ENCODE data around the gene AOPEP.
A peak's percentile ranks its signal among the peaks of the same experiment; 100 is the strongest.
"Not testable (repeated sequence)": the region's sequence is repeated elsewhere in the genome, so short reads cannot be mapped to it uniquely, and the experiment has no call there.

Gene AOPEP

DNA sequence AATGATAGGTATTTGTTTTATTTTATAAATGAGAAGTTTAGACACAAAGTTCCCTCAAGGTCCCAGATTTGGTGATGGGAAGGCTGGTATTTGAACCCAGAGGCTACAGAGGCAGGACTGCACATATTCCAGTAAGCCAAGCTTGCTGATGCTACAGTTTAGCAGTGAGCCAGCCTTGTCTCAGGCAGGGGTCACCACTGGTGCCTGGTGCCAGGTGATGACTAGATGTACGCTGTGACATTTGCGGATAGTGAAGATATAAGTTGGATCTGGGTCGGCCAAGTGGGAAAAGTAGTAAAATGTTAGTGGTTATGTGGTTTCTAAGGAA lies 143.9 kb downstream of the AOPEP start:
- TF ChIP-seq, protein P1, sequence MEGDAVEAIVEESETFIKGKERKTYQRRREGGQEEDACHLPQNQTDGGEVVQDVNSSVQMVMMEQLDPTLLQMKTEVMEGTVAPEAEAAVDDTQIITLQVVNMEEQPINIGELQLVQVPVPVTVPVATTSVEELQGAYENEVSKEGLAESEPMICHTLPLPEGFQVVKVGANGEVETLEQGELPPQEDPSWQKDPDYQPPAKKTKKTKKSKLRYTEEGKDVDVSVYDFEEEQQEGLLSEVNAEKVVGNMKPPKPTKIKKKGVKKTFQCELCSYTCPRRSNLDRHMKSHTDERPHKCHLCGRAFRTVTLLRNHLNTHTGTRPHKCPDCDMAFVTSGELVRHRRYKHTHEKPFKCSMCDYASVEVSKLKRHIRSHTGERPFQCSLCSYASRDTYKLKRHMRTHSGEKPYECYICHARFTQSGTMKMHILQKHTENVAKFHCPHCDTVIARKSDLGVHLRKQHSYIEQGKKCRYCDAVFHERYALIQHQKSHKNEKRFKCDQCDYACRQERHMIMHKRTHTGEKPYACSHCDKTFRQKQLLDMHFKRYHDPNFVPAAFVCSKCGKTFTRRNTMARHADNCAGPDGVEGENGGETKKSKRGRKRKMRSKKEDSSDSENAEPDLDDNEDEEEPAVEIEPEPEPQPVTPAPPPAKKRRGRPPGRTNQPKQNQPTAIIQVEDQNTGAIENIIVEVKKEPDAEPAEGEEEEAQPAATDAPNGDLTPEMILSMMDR (conservative IDR thresholded peaks at IDR 0.05), result no peak
- no peak overlapping the region for H3K27ac ChIP-seq

DNA sequence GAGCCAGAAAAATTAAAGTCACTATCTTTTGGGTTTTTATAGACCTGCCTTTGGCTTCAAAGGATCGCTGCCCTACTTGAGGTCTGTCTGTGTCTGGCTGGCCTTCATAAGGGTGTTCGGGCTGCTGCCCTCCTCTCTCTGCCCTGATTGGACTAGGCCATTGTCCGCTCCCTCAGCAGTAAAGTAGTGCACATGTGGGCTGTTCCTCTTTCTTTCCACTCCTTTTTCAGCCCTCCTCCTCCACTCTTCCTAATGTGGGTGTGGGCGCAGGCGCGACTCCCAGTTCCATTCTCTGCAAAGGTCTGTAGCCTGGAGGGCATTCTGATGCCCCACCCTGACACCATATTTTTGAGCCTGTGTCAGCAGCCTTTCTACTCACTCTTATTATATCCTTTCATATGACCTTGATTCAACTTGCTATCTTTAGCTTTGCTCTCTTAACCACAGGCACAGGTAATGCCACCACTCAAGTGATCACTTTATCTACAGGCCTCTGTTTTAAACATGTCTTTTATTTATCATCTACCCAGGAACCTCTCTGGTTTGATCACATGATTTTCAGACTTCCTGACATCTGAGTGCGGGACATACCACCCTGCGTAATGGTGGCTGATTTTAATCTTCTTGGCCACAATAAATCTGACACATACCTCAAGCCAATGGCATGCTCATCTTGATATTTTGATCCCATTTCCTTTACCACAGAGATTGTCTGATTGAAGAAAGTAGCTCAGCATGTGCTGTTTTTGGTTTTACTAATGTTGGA lies 144.5 kb downstream of the AOPEP start:
- no peak overlapping the region for H3K27ac ChIP-seq
- TF ChIP-seq, protein P1 (conservative IDR thresholded peaks at IDR 0.05), result no peak

DNA sequence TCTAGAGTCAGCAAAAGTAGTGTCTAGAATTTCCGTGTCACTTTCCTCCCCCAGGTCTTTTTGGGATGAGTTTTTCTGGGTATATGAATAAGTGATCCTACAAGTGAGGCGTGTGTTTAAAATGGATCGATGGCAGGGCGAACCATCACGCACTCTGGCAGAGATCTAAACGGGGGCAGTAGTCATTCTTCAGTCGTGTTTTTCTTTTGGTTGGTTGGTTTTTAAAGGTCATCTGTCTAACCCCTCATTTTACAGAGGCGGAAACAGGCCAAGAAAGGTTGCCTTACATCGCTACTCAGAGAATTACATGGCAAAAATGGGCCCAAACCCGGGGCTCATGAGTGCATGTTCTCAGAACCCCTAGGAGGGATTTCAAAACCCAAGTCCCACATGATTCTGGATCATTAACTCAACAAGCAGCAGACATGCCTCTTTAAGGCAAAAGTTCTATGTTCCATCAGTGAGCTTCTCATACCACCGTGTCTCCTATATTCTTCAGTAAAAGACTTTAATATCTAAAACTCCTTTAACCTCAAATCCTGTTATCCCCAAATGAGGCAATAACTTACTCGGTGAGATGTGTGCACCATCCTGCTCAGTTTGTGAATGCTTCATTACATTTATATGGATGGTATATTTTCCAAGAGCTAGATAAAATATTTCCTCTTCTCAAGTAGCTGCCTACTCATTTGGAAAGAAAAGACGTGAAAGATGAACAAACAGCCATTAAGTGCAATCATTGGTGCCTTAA lies 145.8 kb downstream of the AOPEP start:
- H3K27ac ChIP-seq, result 0 out of 2 replicates have a peak overlapping the region, but pooled peaks have one; percentile 22
- TF ChIP-seq, protein P1 (conservative IDR thresholded peaks at IDR 0.05), result no peak

DNA sequence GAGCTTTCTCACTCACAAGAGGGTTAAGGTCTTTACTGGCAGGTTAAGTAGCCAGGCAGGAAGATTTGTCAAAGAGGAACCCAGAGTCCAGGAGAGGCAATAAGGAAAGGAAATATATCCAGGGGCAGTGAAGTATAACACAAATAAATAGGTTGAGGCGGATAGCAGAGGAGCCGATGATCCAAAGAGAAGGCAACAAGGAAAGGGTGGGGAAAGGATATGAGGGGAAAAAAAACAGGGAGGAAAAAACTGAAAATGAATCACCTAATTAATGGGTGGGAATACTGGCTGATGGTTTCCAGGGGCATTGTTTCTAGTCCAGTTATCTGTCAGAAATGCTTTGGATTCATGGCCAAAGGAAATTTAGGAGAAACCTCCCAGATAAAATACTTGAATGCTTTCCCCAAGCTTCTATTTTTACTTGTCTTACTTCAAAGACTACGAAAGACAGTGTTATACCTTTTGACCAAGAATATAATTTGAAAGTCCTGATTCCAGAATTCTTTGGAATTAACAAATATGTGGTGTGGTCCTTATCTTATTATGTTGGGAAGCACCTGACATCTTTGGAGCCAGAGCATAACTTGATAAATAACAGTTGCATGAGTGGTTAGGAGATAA lies 146.5 kb downstream of the AOPEP start:
- 0 out of 2 replicates have a peak overlapping the region, but pooled peaks have one; percentile 22 for H3K27ac ChIP-seq

DNA sequence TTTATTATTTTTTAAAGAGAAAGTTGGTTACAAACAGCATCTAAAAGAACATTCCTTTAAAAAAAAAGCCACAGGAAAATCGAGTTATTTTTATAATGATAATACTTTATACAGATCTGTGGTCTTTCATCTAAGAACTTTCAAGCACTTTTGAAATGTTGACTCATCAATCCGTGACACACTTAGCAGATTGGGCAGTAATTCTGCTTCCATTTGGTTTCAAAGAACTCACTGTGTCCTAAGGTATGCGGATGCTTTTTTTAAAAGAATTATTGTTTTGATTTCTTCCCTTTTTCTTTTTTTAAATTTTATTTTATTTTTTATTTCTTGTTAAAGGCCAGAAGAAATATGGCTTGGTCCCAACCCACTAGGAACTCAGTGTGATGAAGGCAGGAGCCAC lies 147.8 kb downstream of the AOPEP start:
- TF ChIP-seq, protein P1 (conservative IDR thresholded peaks at IDR 0.05), result no peak
- peak overlapping the region; percentile 1; the same call in 1 of the 2 replicates for H3K27ac ChIP-seq

More for the DNA sequence above, 146.5 kb downstream of the AOPEP start:
- TF ChIP-seq, protein P1 (conservative IDR thresholded peaks at IDR 0.05), result no peak

DNA sequence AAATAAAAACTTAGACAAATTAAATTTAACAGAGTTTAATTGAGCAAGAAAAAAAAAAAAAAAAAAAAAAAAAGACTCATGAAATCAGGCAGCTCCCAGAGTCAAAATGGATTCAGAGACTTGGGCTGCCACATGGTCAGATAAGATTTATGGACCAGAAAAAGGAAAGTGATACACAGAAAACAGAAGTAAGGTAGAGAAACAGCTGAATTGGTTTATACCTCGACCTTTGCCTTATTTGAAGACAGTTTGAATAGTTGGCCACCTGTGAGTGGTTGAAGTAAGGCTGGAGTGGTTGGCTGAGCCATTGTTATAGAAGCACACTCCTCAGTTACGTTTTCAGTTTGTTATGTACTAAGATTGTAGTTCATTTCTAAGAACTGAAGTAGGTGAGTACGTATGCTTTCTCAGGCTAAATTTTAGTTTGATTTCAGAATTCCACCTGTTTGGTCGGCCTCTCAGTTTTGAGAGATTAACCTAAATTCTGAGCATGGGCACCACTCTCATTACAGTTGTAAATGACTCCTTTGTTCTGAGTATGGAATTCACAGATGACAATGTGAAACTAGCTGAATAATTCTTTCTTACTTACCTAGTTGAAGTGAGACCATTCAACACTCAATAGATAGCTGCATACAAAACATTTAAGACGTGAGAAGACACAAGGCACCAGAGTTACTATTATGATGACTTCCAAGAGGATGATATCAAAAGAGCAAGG lies 149.0 kb downstream of the AOPEP start:
- TF ChIP-seq, protein P1 (conservative IDR thresholded peaks at IDR 0.05), result no peak
- peak overlapping the region; percentile 1; the same call in 1 of the 2 replicates for H3K27ac ChIP-seq

DNA sequence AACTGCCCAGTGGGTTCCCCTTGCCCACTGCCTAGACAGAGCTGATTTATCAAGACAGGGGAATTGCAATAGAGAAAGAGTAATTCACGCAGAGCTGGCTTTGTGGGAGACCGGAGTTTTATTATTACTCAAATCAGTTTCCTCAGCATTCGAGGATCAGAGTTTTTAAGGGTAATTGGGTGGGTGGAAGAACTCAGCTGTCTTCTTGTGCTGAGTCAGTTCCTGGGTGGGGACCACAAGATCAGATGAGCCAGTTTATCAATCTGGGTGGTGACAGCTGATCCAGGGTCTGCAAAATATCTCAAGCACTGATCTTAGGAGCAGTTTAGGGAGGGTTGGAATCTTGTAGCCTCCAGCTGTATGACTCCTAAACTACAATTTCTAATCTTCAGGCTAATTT lies 152.3 kb downstream of the AOPEP start:
- H3K27ac ChIP-seq, result not testable (repeated sequence)
